ENCODE measurements around the gene GOT1.

The GOT1 gene

GRCh38 chr10:99357691-99358090 is 72.7 kb downstream of the GOT1 start:
- no peak overlapping the region for H3K4me3 ChIP-seq (ENCODE audit: low read length)
- TF ChIP-seq CTCF (IDR thresholded peaks at IDR 0.05; ENCODE audit: insufficient read depth, low read depth, low read length, missing control alignments): no peak
- DNase-seq (ENCODE audit: low read depth): no peak

- no peak for DNase-seq (ENCODE audit: low read depth)
- no peak for TF ChIP-seq CTCF (IDR thresholded peaks at IDR 0.05; ENCODE audit: insufficient read depth, low read depth, low read length, missing control alignments)
- H3K4me3 ChIP-seq (ENCODE audit: low read length): no peak overlapping the region
Measured at GRCh38 chr10:99353182-99353581, 77.2 kb downstream of the GOT1 start.

- TF ChIP-seq CTCF (IDR thresholded peaks at IDR 0.05; ENCODE audit: insufficient read depth, low read depth, low read length, missing control alignments): no peak
- H3K4me3 ChIP-seq (ENCODE audit: low read length): no peak overlapping the region
- no peak for DNase-seq (ENCODE audit: low read depth)
Measured at GRCh38 chr10:99347672-99348071, 82.8 kb downstream of the GOT1 start.

Data from epithelial cell of esophagus (primary cell).